Diencephalon (tissue), 1 donor: Measurements from ENCODE around the gene ANKMY2. TPM values are rescaled to one million over a fixed set of nuclear protein-coding genes. Genes with fewer than 3 reads are reported as not detected.

Experiments used
- total RNA-seq: library from RNA; depleted of rRNA; stranded (reverse); fragments of >200 nt; gene quantifications from one replicate; pipeline ENCODE4 v1.2.3, GENCODE V29; 2014

The ANKMY2 gene
- total RNA-seq = 65.5 TPM

DNA sequence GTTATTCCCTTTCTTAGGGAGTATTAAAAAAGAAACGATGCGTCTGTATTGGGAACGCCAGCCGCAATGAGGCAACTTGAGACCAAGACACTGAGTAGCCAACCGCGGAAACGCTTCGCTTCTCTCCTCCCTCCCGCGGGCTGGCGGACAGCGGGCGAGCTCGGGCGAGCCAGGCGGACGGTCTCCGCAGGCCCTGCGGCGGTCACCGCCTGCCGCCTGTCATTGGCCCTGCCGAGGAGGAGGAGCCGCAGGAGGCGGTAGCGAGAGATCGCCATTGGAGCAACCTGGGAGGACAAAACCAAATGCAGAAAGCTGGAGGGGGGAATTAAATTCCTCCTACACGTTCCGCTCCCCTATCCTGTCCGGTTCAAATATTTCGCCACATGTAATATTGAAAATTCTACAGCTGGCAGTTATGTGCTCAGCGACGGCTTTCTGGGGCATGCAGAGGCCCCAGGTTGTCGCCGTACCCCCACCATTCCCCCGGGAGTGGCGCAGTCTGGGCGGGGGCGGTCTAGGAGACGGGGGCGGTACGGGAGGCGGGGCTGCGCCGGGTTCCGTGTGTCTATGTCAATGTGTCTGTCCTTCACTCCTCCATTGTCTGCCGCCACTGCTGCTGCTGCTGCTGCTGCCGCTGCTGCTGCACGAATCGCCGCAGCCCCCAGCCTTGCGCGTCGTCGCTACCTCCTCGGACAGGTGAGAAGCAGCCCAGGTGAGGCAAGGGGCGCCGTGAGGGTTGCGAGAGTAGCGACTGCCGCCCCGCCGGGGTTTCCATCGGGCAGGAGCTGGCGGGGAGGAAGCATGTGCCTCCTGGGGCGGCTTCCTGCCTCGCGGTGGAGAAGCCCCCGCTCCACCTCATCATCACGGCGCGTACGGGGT, at the start of gene ANKMY2, which contains the start of gene BZW2:
TSS of gene ANKMY2 (minus strand) at position 162 of the 879 bp plus-strand sequence. CDS start 181 bp downstream, outside the sequence.
TSS of gene BZW2 (plus strand) at position 589 of the 879 bp plus-strand sequence. CDS start 19,263 bp downstream, outside the sequence.

Other genes starting within 250 kb of the ANKMY2 start
- gene CRPPA, start 224.2 kb downstream of the ANKMY2 start, total RNA-seq = 11.8 TPM
- gene SOSTDC1, start 180.0 kb downstream of the ANKMY2 start, total RNA-seq = 9.7 TPM
- not detected for gene LRRC72, start 118.9 kb downstream of the ANKMY2 start, total RNA-seq
- gene BZW2, start 427 bp upstream of the ANKMY2 start, total RNA-seq = 57.7 TPM
- gene TSPAN13, start 108.0 kb upstream of the ANKMY2 start, total RNA-seq = 111 TPM
- 0.46 TPM for gene AGR2, start 159.2 kb upstream of the ANKMY2 start, total RNA-seq
- not detected for gene AGR3, start 236.2 kb upstream of the ANKMY2 start, total RNA-seq